OCI-LY3 (cell line): Measurements from ENCODE around the gene ACER2.
"Not testable (repeated sequence)": the region's sequence is repeated elsewhere in the genome, so short reads cannot be mapped to it uniquely, and the experiment has no call there.

ENCODE experiments used
- CTCF ChIP-seq: fragments of 200-600, 300-600 bp; sonication (generic); IDR thresholded peaks from 2 replicates; pipeline ENCODE4 v1.5.1; 2014; ENCODE audit warnings: antibody characterized with exemption, low read length, low read depth
- EZH2phosphoT487 ChIP-seq: fragments of 200-600 bp; shearing (Covaris generic); IDR thresholded peaks from 2 replicates; pipeline ENCODE4 v1.6.1; 2018; ENCODE audit warnings: antibody characterized with exemption, mixed run types, low read depth

- TF ChIP-seq CTCF, EZH2phosphoT487: not testable (repeated sequence)
Observed at GRCh38 chr9:19389539-19389938, 19.3 kb upstream of the ACER2 start.
